Endothelial cell of umbilical vein (primary cell): ENCODE measurements around the gene C3orf49. TPM values are rescaled to one million over a fixed set of nuclear protein-coding genes. Genes with fewer than 3 reads are reported as not detected.

ENCODE experiments used
- BruUV-seq: library from RNA; stranded (reverse); fragments of 400-500 nt; replicated peaks from 2 replicates; lab custom pipeline; 2021; lab: Mats Ljungman, UMichigan
- CTCF ChIA-PET: fragments of 300-600, 350-600 bp; sonication (Branson Sonifier 250); formaldehyde crosslinking; loops from one replicate; lab custom pipeline; 2021; ENCODE audit warnings: antibody characterized with exemption, inconsistent platforms; lab: Charles Lee
- POLR2A ChIA-PET: fragments of 300-600, 350-600 bp; sonication (Branson Sonifier 250); formaldehyde crosslinking; loops from one replicate; lab custom pipeline; 2021; ENCODE audit warnings: antibody characterized with exemption, inconsistent platforms; lab: Charles Lee
- DNase-seq: peaks from one replicate; pipeline ENCODE4 v3.0.0-alpha.2; 2011; ENCODE audit warnings: low read depth, low spot score
- FAIRE-seq: peaks from 2 replicates; lab custom pipeline; 2011; peaks lifted over from hg19 to GRCh38; lab: Jason Lieb, UNC
- H2AFZ ChIP-seq: 2 replicates; pipeline ENCODE4 v1.6.0; 2012; ENCODE audit warnings: low read depth, low read length, control low read depth, inconsistent platforms
- H3K27ac ChIP-seq: 2 replicates; pipeline ENCODE4 v1.5.1; 2011; ENCODE audit warnings: low read depth, mild to moderate bottlenecking, control low read depth, low read length, moderate library complexity; ENCODE audit not compliant: insufficient read depth
- H3K27me3 ChIP-seq, 2 experiments: 2 replicates each; pipeline versions ENCODE4 v1.6.0 to v1.6.1; 2011; ENCODE audit warnings: low read length in 2 of 2, mixed read lengths in 1 of 2; ENCODE audit not compliant: control insufficient read depth in 2 of 2, insufficient read depth in 2 of 2
- H3K36me3 ChIP-seq, 2 experiments: 2 replicates in 1 of 2; 3 replicates in 1 of 2; pipeline ENCODE4 v1.5.1; 2011; ENCODE audit warnings: low read length in 2 of 2, mild to moderate bottlenecking in 1 of 2, moderate library complexity in 1 of 2; ENCODE audit not compliant: control insufficient read depth in 2 of 2, insufficient read depth in 2 of 2; ENCODE audit errors: extremely low read depth in 1 of 2
- H3K4me1 ChIP-seq: 3 replicates; pipeline ENCODE4 v1.5.1; 2011; ENCODE audit warnings: mild to moderate bottlenecking, low read length; ENCODE audit not compliant: control insufficient read depth, insufficient read depth; ENCODE audit errors: extremely low read depth
- H3K4me2 ChIP-seq: 2 replicates; pipeline ENCODE4 v1.6.1; 2011; ENCODE audit warnings: low read length, control low read depth, mixed read lengths; ENCODE audit not compliant: insufficient read depth
- H3K4me3 ChIP-seq, 3 experiments: fragments of 200-600 bp in 1 of 3; sonication (generic), shearing (Covaris generic) in 1 of 3; replicated peaks in 1 of 3; 2 replicates each; pipeline ENCODE4 v1.5.1; 2011 to 2016; ENCODE audit warnings: control low read depth in 3 of 3, low read length in 3 of 3, mild to moderate bottlenecking in 2 of 3, inconsistent platforms in 1 of 3, low read depth in 1 of 3, moderate library complexity in 1 of 3; ENCODE audit not compliant: insufficient read depth in 1 of 3
- H3K79me2 ChIP-seq: 2 replicates; pipeline ENCODE4 v1.6.0; 2012; ENCODE audit warnings: low read length, inconsistent platforms; ENCODE audit not compliant: control insufficient read depth, insufficient read depth
- H3K9ac ChIP-seq: replicated peaks from 2 replicates; pipeline ENCODE3; 2011; ENCODE audit warnings: low read length, control low read depth; ENCODE audit not compliant: insufficient read depth; ENCODE audit errors: extremely low read depth
- H3K9me1 ChIP-seq: replicated peaks from 3 replicates; pipeline ENCODE4 v1.6.0; 2011; ENCODE audit warnings: mild to moderate bottlenecking, low read length; ENCODE audit not compliant: control insufficient read depth, insufficient read depth; ENCODE audit errors: extremely low read depth
- H3K9me3 ChIP-seq: replicated peaks from 2 replicates; pipeline ENCODE4 v1.5.1; 2012; ENCODE audit warnings: low read length, inconsistent platforms; ENCODE audit not compliant: control insufficient read depth, insufficient read depth
- H4K20me1 ChIP-seq: replicated peaks from 2 replicates; pipeline ENCODE3; 2011; ENCODE audit warnings: mild to moderate bottlenecking, low read length; ENCODE audit not compliant: control insufficient read depth, insufficient read depth; ENCODE audit errors: extremely low read depth
- CTCF ChIP-seq, 2 donors: IDR thresholded peaks; 1 replicate in 1 of 2; 2 replicates in 1 of 2; pipeline ENCODE4 v1.5.1; 2011; ENCODE audit warnings: low read length in 2 of 2, mild to moderate bottlenecking in 2 of 2, moderate library complexity in 2 of 2, control low read depth in 1 of 2, inconsistent platforms in 1 of 2, low read depth in 1 of 2; ENCODE audit not compliant: insufficient read depth in 1 of 2; ENCODE audit errors: extremely low read depth in 1 of 2
- EZH2 ChIP-seq: IDR thresholded peaks from 2 replicates; pipeline ENCODE4 v1.6.1; 2012; ENCODE audit warnings: borderline replicate concordance, low read depth, mild to moderate bottlenecking, moderate library complexity, low read length, inconsistent platforms; ENCODE audit not compliant: severe bottlenecking
- FOS ChIP-seq: IDR thresholded peaks from 2 replicates; pipeline ENCODE4 v1.6.1; 2011; ENCODE audit warnings: mild to moderate bottlenecking, low read length, moderate library complexity, borderline replicate concordance; ENCODE audit not compliant: insufficient read depth
- GATA2 ChIP-seq: IDR thresholded peaks from 2 replicates; pipeline ENCODE4 v1.7.0; 2011; ENCODE audit warnings: low read depth, mild to moderate bottlenecking, moderate library complexity, mixed read lengths, low read length; ENCODE audit not compliant: insufficient read length, insufficient read depth
- JUN ChIP-seq: IDR thresholded peaks from 2 replicates; pipeline ENCODE4 v1.6.1; 2011; ENCODE audit warnings: borderline replicate concordance, low read depth; ENCODE audit not compliant: insufficient read length, insufficient read depth
- MAX ChIP-seq: IDR thresholded peaks from 2 replicates; pipeline ENCODE4 v1.6.1; 2011; ENCODE audit not compliant: insufficient read depth, insufficient read length
- MYC ChIP-seq: IDR thresholded peaks from one replicate; pipeline ENCODE4 v1.6.1; 2011; ENCODE audit warnings: mild to moderate bottlenecking, low read depth, low read length
- POLR2A ChIP-seq: IDR thresholded peaks from 2 replicates; pipeline ENCODE4 v1.6.1; 2012; ENCODE audit warnings: low read depth, mild to moderate bottlenecking, control low read depth, low read length
- POLR2AphosphoS5 ChIP-seq: IDR thresholded peaks from 2 replicates; pipeline ENCODE4 v1.6.1; 2012; ENCODE audit warnings: low read depth, mild to moderate bottlenecking, control low read depth, low read length, moderate library complexity; ENCODE audit not compliant: insufficient read depth
- dilution Hi-C: fragments of 300-500 bp; cut with MboI; formaldehyde crosslinking; loops from one replicate; pipeline ENCODE4 v1.15.0; 2019; ENCODE audit warnings: low sequenced_read_pairs; ENCODE audit not compliant: extremely low pct_ligation_motif_present
- intact Hi-C: fragments of 100-400 bp; cut with micrococcal nuclease; formaldehyde crosslinking; loops from one replicate; pipeline ENCODE4 v1.10.0; 2022
- polyA plus RNA-seq, 4 experiments: library from polyadenylated mRNA; depleted of rRNA in 3 of 4; stranded (reverse) in 3 of 4; unstranded in 1 of 4; fragments of >200 nt; gene quantifications; 2 replicates each; pipeline versions ENCODE4 v1.2.1 to v1.2.3, GENCODE V29; 2011 to 2012; ENCODE audit warnings: missing spikeins in 1 of 4
- total RNA-seq: library from RNA; stranded (reverse); gene quantifications from 2 replicates; pipeline ENCODE4 v1.2.3, GENCODE V29; 2021

C3orf49 gene
- total and polyA plus RNA-seq, 2 donors (not counting 3 experiments of a cell fraction or from before 2014, with no cell fraction given) = not detected

GRCh38 chr3:63847718-63848450, 28.8 kb downstream of the C3orf49 start:
- peaks cover 23% of the 10 kb centered on the region for H3K79me2 ChIP-seq
- H3K27ac ChIP-seq = no peak overlapping the region
- ChIA-PET POLR2A (no interaction called here), CTCF (no interaction called here)
- BruUV-seq = no TSS peak
- FAIRE-seq (no peak), DNase-seq (no peak)
- H2AFZ ChIP-seq = no peak overlapping the region
- dilution Hi-C loops (no loop called here), intact Hi-C loops (no loop called here)
- H4K20me1 ChIP-seq = no peaks in the 10 kb centered on the region
- TF ChIP-seq EZH2 (no peak), MYC (no peak), FOS (no peak), POLR2AphosphoS5 (no peak), POLR2A (no peak), MAX (no peak), GATA2 (no peak)
- H3K4me2 ChIP-seq = no peak overlapping the region
- H3K9me1 ChIP-seq = no peaks in the 10 kb centered on the region
- H3K36me3 ChIP-seq = no peaks in the 10 kb centered on the region
- H3K4me3 ChIP-seq = no peak overlapping the region
- H3K27me3 ChIP-seq = no peaks in the 10 kb centered on the region
- no peaks in the 10 kb centered on the region for H3K9me3 ChIP-seq
- no peaks in the 10 kb centered on the region for H3K4me1 ChIP-seq
- no peak overlapping the region for H3K9ac ChIP-seq

GRCh38 chr3:63849175-63849574, 30.1 kb downstream of the C3orf49 start:
- ChIA-PET CTCF (no interaction called here), POLR2A (no interaction called here)
- H3K36me3 ChIP-seq = no peaks in the 10 kb centered on the region
- no peak overlapping the region for H3K4me2 ChIP-seq
- no peaks in the 10 kb centered on the region for H3K27me3 ChIP-seq
- no peaks in the 10 kb centered on the region for H3K9me3 ChIP-seq
- no peaks in the 10 kb centered on the region for H3K4me1 ChIP-seq
- TF ChIP-seq POLR2AphosphoS5 (no peak), MYC (no peak), GATA2 (no peak), EZH2 (no peak), FOS (no peak), CTCF (IDR thresholded peaks at IDR 0.05; ENCODE audit: extremely low read depth in 1 of 2, insufficient read depth in 1 of 2, low read depth in 1 of 2, low read length in 2 of 2) (no peak), JUN (no peak), MAX (no peak), POLR2A (no peak)
- no peak for FAIRE-seq
- intact Hi-C loops (no loop called here), dilution Hi-C loops (no loop called here)
- H3K27ac ChIP-seq = no peak overlapping the region
- no peak overlapping the region for H3K4me3 ChIP-seq
- BruUV-seq = no TSS peak
- no peaks in the 10 kb centered on the region for H4K20me1 ChIP-seq
- DNase-seq = no peak
- H2AFZ ChIP-seq = no peak overlapping the region
- no peaks in the 10 kb centered on the region for H3K9me1 ChIP-seq
- H3K9ac ChIP-seq = no peak overlapping the region
- H3K79me2 ChIP-seq = peaks cover 20% of the 10 kb centered on the region
